ENCODE results near the gene NACC2. TPM values are rescaled to one million over a fixed set of nuclear protein-coding genes. Genes with fewer than 3 reads are reported as not detected.

NACC2 gene
- total and polyA plus RNA-seq, 2 experiments from 2014 or later, result 3.8 to 20.8 TPM

DNA sequence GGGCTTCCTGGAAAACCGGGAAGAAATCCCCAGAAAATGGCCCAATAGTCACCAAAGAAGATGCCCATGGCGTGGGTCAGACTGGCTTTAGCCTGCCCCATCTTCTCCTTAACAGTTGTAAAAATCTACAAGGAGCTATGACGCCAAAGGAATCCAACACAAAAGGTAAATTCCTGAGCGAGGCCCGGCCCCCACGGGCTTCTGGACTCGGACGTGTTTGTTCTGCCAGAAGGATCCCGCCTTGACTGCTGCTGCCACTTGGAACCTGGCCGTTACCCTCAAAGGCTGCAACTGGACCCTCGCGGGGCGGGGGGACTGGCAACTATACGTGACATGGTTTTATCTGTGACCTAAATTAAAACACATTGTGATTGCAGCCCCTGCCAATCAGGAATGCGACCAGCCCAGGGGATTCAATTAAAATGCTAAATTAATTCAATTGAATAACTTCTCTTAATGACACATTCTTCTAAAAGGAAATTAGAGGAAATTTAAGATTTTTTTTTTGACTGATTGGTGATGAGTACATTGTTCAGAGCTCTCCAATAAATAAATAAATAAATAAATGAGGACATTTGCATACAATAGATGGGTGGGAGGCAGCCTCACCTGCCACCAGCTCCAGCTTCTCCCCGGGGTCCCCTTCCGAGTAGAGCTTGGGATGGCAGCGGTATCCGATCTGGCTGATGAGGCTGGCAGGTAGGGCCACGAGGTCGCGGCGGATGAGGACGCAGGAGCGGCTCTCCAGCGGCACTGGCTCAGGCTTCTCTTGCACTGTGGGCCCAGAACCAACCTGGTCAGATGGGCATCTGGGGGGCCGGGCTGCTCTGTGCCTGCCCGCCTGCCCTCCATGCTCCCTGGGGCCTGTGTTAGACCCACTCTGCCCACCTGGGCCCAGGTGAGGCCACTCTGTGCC lies 79.2 kb downstream of the NACC2 start:
- H3K4me3 ChIP-seq, result no peak overlapping the region
- no peaks in the 10 kb centered on the region; the same call in 1 of the 2 replicates for H4K20me1 ChIP-seq (replicated peaks; ENCODE audit: insufficient read depth)
- no peak overlapping the region for H3K4me3 Mint-ChIP-seq
- H3K27me3 Mint-ChIP-seq (ENCODE audit: insufficient read depth, low read depth, poor library complexity), result peaks cover 18% of the 10 kb centered on the region
- no peaks in the 10 kb centered on the region for H3K9me2 ChIP-seq (ENCODE audit: insufficient read depth)
- H3K79me2 ChIP-seq (replicated peaks; ENCODE audit: insufficient read depth), result peaks cover 15% of the 10 kb centered on the region; the same call in 1 of the 2 replicates
- peaks cover 10% of the 10 kb centered on the region for H3K4me1 ChIP-seq (ENCODE audit: insufficient read depth)
- H3K36me3 ChIP-seq (ENCODE audit: insufficient read depth), result no peaks in the 10 kb centered on the region
- H3K36me3 Mint-ChIP-seq (ENCODE audit: low read depth), result no peaks in the 10 kb centered on the region; the same call in 2 of the 3 replicates
- H3K9me3 Mint-ChIP-seq, result no peaks in the 10 kb centered on the region
- peaks cover 44% of the 10 kb centered on the region for H3K4me1 Mint-ChIP-seq
- no peak for DNase-seq (ENCODE audit: low spot score)
- ATAC-seq, result no peak
- H3K27me3 ChIP-seq (ENCODE audit: insufficient read depth), result no peaks in the 10 kb centered on the region
- no peak overlapping the region for H3K27ac Mint-ChIP-seq
- no peak overlapping the region for H3K4me2 ChIP-seq
- H2AFZ ChIP-seq, result no peak overlapping the region
- no peak overlapping the region; the same call in 1 of the 2 replicates for H3K27ac ChIP-seq (ENCODE audit: low read depth)
- TF ChIP-seq ZNF331 (CRISPR knock-in tag; IDR thresholded peaks at IDR 0.05; ENCODE audit: low read depth) (no peak), NANOG (IDR thresholded peaks at IDR 0.05; ENCODE audit: borderline replicate concordance) (no peak), EZH2 (IDR thresholded peaks at IDR 0.05; ENCODE audit: low read depth, unreplicated experiment) (no peak), POLR2AphosphoS5 (IDR thresholded peaks at IDR 0.05; ENCODE audit: low read depth) (no peak), JUNB (IDR thresholded peaks at IDR 0.05; ENCODE audit: unreplicated experiment) (no peak), STAT1 (IDR thresholded peaks at IDR 0.05; ENCODE audit: unreplicated experiment) (no peak)
- TF ChIP-seq, protein P1, sequence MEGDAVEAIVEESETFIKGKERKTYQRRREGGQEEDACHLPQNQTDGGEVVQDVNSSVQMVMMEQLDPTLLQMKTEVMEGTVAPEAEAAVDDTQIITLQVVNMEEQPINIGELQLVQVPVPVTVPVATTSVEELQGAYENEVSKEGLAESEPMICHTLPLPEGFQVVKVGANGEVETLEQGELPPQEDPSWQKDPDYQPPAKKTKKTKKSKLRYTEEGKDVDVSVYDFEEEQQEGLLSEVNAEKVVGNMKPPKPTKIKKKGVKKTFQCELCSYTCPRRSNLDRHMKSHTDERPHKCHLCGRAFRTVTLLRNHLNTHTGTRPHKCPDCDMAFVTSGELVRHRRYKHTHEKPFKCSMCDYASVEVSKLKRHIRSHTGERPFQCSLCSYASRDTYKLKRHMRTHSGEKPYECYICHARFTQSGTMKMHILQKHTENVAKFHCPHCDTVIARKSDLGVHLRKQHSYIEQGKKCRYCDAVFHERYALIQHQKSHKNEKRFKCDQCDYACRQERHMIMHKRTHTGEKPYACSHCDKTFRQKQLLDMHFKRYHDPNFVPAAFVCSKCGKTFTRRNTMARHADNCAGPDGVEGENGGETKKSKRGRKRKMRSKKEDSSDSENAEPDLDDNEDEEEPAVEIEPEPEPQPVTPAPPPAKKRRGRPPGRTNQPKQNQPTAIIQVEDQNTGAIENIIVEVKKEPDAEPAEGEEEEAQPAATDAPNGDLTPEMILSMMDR (conservative IDR thresholded peaks at IDR 0.05; ENCODE audit: low read depth in 2 of 2), result no peak
- TF ChIP-seq, protein P2, sequence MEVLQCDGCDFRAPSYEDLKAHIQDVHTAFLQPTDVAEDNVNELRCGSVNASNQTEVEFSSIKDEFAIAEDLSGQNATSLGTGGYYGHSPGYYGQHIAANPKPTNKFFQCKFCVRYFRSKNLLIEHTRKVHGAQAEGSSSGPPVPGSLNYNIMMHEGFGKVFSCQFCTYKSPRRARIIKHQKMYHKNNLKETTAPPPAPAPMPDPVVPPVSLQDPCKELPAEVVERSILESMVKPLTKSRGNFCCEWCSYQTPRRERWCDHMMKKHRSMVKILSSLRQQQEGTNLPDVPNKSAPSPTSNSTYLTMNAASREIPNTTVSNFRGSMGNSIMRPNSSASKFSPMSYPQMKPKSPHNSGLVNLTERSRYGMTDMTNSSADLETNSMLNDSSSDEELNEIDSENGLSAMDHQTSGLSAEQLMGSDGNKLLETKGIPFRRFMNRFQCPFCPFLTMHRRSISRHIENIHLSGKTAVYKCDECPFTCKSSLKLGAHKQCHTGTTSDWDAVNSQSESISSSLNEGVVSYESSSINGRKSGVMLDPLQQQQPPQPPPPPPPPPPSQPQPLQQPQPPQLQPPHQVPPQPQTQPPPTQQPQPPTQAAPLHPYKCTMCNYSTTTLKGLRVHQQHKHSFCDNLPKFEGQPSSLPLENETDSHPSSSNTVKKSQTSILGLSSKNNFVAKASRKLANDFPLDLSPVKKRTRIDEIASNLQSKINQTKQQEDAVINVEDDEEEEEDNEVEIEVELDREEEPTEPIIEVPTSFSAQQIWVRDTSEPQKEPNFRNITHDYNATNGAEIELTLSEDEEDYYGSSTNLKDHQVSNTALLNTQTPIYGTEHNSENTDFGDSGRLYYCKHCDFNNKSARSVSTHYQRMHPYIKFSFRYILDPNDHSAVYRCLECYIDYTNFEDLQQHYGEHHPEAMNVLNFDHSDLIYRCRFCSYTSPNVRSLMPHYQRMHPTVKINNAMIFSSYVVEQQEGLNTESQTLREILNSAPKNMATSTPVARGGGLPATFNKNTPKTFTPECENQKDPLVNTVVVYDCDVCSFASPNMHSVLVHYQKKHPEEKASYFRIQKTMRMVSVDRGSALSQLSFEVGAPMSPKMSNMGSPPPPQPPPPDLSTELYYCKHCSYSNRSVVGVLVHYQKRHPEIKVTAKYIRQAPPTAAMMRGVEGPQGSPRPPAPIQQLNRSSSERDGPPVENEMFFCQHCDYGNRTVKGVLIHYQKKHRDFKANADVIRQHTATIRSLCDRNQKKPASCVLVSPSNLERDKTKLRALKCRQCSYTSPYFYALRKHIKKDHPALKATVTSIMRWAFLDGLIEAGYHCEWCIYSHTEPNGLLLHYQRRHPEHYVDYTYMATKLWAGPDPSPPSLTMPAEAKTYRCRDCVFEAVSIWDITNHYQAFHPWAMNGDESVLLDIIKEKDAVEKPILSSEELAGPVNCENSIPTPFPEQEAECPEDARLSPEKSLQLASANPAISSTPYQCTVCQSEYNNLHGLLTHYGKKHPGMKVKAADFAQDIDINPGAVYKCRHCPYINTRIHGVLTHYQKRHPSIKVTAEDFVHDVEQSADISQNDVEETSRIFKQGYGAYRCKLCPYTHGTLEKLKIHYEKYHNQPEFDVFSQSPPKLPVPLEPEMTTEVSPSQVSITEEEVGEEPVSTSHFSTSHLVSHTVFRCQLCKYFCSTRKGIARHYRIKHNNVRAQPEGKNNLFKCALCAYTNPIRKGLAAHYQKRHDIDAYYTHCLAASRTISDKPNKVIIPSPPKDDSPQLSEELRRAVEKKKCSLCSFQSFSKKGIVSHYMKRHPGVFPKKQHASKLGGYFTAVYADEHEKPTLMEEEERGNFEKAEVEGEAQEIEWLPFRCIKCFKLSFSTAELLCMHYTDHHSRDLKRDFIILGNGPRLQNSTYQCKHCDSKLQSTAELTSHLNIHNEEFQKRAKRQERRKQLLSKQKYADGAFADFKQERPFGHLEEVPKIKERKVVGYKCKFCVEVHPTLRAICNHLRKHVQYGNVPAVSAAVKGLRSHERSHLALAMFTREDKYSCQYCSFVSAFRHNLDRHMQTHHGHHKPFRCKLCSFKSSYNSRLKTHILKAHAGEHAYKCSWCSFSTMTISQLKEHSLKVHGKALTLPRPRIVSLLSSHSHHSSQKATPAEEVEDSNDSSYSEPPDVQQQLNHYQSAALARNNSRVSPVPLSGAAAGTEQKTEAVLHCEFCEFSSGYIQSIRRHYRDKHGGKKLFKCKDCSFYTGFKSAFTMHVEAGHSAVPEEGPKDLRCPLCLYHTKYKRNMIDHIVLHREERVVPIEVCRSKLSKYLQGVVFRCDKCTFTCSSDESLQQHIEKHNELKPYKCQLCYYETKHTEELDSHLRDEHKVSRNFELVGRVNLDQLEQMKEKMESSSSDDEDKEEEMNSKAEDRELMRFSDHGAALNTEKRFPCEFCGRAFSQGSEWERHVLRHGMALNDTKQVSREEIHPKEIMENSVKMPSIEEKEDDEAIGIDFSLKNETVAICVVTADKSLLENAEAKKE (CRISPR knock-in tag; IDR thresholded peaks at IDR 0.05), result no peak
- TF ChIP-seq, protein P3, sequence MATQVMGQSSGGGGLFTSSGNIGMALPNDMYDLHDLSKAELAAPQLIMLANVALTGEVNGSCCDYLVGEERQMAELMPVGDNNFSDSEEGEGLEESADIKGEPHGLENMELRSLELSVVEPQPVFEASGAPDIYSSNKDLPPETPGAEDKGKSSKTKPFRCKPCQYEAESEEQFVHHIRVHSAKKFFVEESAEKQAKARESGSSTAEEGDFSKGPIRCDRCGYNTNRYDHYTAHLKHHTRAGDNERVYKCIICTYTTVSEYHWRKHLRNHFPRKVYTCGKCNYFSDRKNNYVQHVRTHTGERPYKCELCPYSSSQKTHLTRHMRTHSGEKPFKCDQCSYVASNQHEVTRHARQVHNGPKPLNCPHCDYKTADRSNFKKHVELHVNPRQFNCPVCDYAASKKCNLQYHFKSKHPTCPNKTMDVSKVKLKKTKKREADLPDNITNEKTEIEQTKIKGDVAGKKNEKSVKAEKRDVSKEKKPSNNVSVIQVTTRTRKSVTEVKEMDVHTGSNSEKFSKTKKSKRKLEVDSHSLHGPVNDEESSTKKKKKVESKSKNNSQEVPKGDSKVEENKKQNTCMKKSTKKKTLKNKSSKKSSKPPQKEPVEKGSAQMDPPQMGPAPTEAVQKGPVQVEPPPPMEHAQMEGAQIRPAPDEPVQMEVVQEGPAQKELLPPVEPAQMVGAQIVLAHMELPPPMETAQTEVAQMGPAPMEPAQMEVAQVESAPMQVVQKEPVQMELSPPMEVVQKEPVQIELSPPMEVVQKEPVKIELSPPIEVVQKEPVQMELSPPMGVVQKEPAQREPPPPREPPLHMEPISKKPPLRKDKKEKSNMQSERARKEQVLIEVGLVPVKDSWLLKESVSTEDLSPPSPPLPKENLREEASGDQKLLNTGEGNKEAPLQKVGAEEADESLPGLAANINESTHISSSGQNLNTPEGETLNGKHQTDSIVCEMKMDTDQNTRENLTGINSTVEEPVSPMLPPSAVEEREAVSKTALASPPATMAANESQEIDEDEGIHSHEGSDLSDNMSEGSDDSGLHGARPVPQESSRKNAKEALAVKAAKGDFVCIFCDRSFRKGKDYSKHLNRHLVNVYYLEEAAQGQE (IDR thresholded peaks at IDR 0.05; ENCODE audit: unreplicated experiment), result no peak
- H3F3A ChIP-seq (replicated peaks; ENCODE audit: low read depth), result 0 out of 2 replicates have a peak, but pooled peaks cover 5% of the 10 kb centered on the region
